GM23338 (cell line): ENCODE data around the gene BDH1.

ENCODE experiments used
- CREB1 ChIP-seq: fragments of 250-450 bp; sonication (Bioruptor Pico); IDR thresholded peaks from 2 replicates; pipeline ENCODE4 v1.5.0; 2020; ENCODE audit warnings: low read depth, mild to moderate bottlenecking, moderate library complexity
- CTCF ChIP-seq, 2 experiments: fragments of 200-600 bp in 1 of 2; sonication (generic) in 1 of 2; conservative IDR thresholded peaks; 2 replicates each; pipeline versions ENCODE4 v1.5.1 to v1.6.1; 2016 to 2017; ENCODE audit warnings: antibody characterized with exemption in 2 of 2, low read depth in 2 of 2, mild to moderate bottlenecking in 2 of 2, moderate library complexity in 1 of 2
- REST ChIP-seq: IDR thresholded peaks from one replicate; pipeline ENCODE4 v1.6.1; 2018; ENCODE audit warnings: antibody characterized with exemption; ENCODE audit not compliant: unreplicated experiment

DNA sequence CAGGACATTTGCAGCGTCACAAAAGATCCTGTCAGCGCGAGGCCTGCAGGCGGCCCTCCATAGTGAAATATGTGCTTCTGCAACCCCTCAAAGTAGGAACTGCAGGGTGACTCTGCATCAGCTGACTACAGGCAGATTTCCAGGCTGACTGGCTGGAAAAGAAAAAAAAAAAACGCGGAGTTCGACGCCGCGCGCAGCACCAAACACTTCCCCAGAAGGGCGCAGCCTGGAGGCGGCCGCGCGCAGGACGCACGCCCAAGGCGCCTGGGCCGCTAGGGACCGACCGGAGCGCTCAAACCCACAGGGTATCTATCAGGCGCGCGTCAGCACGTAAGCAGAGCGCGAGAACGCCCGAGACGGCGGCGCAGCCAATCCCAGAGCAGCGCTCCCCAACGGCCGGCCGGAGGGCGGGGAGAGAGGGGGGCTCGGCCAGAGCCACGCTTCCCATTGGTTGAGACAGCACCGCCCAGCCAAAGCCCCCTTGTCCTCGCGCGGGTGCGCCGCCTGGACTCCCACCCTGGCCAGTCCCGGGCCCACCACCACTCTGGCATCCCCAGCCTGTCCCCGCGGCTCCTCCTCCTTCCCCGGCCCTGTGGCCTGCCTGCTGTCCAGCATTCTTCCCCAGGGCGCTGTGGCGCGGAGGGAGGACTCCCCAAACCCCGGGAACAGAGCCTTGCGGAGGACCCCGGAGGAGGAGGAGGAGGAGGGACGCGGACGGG is 1.0 kb downstream of the BDH1 start:
- TF ChIP-seq CTCF (conservative IDR thresholded peaks at IDR 0.05; ENCODE audit: low read depth in 2 of 2) (peak; percentile 42 to 47), REST (no peak), CREB1 (peak; percentile 90)
